Measurements from ENCODE around the gene FGF4.
"Not testable (repeated sequence)": the region's sequence is repeated elsewhere in the genome, so short reads cannot be mapped to it uniquely, and the experiment has no call there.

The FGF4 gene

DNA sequence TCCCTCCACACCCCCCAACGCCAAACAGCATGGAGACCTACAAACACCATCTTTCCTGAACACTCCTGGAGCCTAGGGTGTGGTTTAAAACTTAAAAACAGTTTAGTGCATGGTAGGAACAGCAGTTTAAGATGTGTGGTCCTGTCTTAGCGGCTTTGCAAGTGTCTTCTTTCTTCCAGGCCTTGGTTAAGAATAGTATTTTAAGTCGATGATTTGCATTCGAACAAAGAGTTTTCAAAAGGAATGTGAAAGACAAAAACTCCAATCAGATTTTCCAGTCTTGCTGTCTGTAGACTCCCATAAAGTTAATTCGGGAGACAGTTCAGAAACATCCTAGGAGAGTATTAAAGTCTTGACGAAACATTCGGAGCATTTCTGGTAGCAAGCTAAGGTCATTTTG lies 3.7 kb downstream of the FGF4 start:
- no peak for DNase-seq

- no peak for DNase-seq
Observed at GRCh38 chr11:69770540-69770939, 4.6 kb downstream of the FGF4 start.

- DNase-seq, result no peak
Observed at GRCh38 chr11:69765498-69765995, 9.6 kb downstream of the FGF4 start.

DNA sequence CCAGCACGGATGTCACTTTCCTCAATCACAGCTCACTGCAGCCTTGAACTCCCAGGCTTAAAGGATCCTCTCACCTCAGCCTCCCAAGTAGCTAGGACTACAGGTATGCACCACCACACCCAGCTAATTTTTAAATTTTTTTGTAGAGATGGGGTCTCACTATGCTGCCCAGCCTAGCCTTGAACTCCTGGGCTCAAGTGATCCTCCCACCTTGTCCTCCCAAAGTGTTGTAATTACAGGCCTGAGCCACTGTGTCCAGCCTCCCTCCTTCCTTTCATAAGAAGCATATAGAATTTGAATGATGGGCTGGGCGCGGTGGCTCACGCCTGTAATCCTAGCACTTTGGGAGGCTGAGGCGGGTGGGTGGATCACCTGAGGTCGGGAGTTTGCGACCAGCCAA lies 10.2 kb downstream of the FGF4 start:
- DNase-seq, result not testable (repeated sequence)

DNA sequence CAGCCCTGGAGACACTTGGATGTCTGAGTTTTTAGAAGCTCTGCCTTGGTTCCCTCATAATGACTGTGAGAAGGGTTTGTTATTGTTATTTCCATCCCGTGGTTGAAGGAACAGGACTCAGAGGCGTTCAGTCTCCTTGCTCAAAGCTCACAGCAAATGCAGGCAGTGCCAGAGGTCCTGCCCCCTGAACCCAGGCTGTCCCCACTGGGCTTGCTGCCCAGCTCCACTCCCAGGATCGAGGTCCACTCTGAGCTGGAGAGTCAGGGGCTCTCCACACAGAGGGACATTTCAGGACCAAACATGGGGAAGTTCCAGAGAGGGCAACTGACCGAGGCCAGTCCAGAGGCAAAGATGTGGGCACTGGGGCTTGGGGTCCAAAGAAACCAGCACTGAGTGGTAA lies 14.8 kb downstream of the FGF4 start:
- no peak for DNase-seq

GRCh38 chr11:69752890-69753289 lies 22.3 kb downstream of the FGF4 start:
- DNase-seq, result no peak

- no peak for DNase-seq
Observed at GRCh38 chr11:69750875-69751597, 24.1 kb downstream of the FGF4 start.

- no peak for DNase-seq
Observed at GRCh38 chr11:69750108-69750850, 24.9 kb downstream of the FGF4 start.

DNA sequence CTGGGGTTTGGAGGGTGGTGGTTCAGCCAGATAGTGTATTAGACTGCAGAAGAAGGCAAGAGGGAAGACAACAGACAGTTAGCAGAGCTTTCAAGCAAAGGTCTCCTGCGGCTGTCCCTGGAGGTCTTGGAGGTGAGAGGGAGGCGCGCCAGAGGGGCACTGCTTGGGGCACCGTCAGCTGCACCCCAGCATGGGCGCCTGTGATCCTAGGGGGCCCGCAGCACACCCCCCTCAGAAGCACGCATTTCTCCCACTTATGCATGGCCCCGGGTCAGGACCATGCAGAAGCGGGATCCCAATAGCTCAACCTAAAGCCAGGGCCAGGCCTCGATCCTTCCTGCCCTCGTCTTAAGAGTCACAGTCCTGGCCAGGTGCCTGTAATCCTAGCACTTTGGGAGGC lies 26.5 kb downstream of the FGF4 start:
- no peak for DNase-seq

GRCh38 chr11:69746752-69747742 lies 28.1 kb downstream of the FGF4 start:
- DNase-seq, result no peak

DNA sequence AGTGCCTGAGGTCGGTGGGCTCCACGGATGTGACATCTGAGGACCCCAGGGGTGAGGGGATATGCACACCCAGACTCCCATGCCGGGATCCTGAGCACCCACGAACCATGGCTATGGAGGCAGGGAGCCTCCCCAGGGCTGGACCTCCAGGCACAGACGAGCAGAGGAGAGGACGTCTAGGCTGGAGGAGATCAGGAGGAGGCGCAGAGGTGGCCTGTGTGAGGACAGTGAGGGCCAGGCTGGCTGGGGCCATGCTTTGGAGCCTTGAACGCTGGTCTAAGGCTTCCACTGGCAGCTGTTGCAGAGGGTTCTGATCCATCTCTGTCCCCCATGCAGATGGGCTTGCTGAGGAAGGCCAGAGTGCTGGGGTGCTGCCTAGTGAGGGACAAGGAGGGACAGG lies 29.0 kb downstream of the FGF4 start:
- no peak for DNase-seq

DNA sequence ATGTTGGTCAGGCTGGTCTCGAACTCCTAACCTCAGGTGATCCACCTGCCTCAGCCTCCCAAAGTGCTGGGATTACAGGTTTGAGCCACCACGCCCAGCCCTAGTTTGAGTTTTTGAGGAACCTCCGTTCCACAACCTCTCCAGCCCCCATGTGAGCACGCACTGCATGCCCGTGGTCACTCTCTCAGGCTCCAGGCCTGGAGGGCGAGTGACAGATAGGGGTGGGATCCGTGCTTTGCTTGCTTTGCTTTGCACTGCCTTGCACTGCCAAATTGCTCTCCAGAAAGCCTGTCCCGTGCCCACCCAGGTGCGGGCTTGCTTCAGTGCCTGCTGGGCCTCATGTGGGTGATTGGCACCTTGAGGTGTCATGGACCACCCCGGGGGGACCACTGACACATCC lies 29.9 kb downstream of the FGF4 start:
- no peak for DNase-seq

DNA sequence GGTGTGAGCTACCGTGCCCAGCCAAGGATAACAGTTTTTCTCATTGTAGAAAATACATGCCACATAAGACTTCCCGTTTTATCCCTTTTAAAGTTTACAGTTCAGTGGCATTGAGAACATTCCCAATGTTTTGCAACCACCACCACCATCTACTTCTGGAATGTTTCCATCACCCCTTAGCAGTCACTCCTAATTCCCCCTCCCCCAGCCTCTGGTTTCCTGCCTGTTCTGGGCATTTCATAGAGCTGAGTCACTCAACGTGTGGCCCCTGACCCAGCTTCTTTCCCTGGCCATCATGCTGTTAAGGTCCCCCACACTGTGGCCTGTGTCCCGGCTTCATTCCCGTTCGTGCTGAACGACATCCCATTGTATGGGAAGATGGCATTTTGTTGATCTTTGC lies 30.7 kb downstream of the FGF4 start:
- DNase-seq, result no peak

GRCh38 chr11:69734841-69735240 lies 40.3 kb downstream of the FGF4 start:
- no peak for DNase-seq

GRCh38 chr11:69734367-69734766 lies 40.8 kb downstream of the FGF4 start:
- DNase-seq, result no peak

DNA sequence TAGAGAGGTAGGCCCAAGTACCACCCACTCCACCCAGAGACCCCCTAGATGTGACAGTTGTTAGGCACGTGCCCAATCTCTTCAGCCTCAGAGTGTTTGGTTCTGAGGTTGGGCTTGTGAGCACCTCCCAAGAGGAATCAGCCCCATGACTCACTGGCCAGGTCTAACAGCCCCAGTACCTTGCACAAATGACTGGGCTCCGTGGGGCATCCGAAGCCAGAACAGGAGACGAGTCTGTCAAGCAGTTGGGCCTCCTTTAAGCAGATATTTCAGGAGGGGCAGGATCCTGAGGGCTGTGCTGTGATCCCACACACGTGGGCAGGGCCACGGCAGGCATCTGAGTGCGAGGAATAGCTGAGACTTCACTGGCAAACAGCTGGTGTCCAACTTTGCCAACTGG lies 42.2 kb downstream of the FGF4 start:
- no peak for DNase-seq

DNA sequence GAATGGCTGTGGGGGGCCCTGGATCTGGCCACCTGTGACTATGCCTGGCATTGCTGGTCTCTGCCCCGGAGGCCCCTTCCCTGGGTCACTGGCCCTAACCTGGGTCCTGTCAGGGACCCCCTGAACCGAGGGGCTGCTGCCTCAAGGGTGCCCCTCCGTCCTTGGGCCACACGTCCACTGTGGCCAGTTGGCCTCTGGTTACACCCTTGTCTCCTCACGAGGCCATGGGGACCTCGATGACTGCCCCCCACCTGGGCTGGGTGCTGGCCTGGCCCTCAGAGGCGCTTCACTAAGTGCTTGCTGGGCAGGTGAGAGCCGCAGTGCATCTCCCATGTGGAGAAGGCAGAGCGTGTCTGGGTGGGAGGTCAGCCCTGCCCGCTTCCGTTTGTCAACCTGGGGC lies 44.0 kb downstream of the FGF4 start:
- DNase-seq, result no peak

GRCh38 chr11:69730500-69730899 lies 44.6 kb downstream of the FGF4 start:
- DNase-seq, result no peak

DNA sequence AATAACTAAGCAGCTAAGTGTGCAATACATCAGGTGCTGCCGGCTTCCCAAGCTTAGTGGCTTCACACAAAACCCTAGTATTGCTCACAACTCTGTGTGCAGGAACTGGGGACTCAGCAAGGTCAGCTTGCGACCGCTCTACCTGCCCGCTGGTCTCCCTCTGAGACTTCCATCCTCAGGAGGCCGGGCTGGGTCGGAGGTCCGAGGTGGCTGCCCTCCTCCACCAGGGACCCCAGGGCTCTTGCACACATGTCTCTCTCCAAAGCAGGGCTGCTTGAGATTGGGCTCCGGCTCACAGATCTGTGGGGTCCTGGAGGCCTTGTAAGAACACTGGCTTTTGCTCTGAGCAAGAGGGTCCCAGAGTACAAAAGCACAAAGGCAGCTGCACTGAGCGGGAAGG lies 45.9 kb downstream of the FGF4 start:
- DNase-seq, result no peak

- DNase-seq, result no peak
Observed at GRCh38 chr11:69727266-69727665, 47.9 kb downstream of the FGF4 start.

DNA sequence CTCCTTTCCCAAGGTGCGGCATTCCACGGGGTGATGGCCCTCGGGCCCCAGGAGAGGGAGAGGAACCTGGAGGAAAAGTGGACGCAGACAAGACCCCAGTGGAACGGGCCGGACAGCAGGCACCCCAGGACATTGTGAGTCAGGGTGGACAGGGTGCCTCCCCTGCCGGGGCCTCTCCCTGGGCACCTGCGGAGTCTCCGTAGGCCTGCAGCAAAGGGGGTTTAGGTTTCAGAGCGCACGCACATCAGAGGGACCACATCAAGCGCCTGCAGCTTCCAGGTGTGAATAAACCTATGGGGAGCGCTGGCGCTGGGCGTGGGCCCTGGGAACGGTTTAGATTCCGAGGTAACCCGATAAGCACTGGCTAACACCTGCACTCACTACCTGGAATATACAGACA lies 48.7 kb downstream of the FGF4 start:
- DNase-seq, result no peak

DNA sequence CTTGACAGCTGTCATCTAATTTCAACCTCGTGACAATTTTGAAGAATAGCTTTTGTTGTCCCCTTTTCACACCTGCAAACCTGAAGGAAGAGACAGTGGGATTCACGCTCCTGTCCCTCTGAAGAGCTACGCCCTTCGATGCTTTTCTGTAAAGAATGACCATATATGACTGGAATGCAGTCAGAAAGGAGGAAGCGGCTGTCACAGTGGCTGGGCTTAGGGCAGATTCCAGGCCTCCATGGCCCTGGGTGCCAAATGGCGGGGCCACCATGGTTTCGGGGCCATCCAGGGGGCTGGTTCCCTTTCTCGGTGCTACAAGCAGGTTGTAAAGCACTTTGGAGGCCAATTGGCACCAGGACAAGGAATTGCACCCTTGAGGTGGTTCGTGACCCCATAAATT lies 49.1 kb downstream of the FGF4 start:
- DNase-seq, result no peak

- DNase-seq, result peak; percentile 49
Observed at GRCh38 chr11:69721745-69722144, 53.4 kb downstream of the FGF4 start.

All from DMS53 (cell line).